Left renal cortex interstitium (tissue), 4 donors: ENCODE data around the gene GGA1. TPM values are rescaled to one million over a fixed set of nuclear protein-coding genes. Genes with fewer than 3 reads are reported as not detected.

Experiments used
- DNase-seq, 4 donors: peaks; one replicate each; pipeline ENCODE4 v3.0.0-alpha.2; 2013; ENCODE audit warnings: low read depth in 4 of 4, low spot score in 2 of 4, missing footprints in 1 of 4
- polyA plus RNA-seq, 4 donors: library from polyadenylated mRNA; unstranded; fragments of 120-200 nt; gene quantifications; one replicate each; pipeline ENCODE4 v1.2.1, GENCODE V29; 2013; ENCODE audit not compliant: insufficient read length in 4 of 4

The GGA1 gene
- polyA plus RNA-seq, 4 donors: 38.4 to 79.0 (median 61.9) TPM

DNA sequence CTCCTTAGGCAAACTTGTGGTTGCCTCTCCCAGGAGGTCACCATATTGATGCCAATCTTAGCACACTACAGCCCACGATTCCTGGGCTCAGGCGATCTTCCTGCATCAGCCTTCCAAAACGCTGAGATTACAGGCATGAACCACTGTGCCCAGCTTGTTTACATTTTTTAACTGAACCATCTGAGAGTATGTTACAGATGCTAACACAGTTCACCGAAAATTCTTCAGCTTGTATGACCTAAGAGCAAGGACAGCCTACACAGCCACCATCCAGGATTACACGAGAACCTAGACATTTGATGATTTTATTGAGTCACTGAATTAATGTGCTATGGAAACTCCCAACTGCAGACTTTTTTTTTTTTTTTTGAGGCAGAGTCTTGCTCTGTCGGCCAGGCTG is 61.0 kb downstream of the GGA1 start:
- DNase-seq: no peak

DNA sequence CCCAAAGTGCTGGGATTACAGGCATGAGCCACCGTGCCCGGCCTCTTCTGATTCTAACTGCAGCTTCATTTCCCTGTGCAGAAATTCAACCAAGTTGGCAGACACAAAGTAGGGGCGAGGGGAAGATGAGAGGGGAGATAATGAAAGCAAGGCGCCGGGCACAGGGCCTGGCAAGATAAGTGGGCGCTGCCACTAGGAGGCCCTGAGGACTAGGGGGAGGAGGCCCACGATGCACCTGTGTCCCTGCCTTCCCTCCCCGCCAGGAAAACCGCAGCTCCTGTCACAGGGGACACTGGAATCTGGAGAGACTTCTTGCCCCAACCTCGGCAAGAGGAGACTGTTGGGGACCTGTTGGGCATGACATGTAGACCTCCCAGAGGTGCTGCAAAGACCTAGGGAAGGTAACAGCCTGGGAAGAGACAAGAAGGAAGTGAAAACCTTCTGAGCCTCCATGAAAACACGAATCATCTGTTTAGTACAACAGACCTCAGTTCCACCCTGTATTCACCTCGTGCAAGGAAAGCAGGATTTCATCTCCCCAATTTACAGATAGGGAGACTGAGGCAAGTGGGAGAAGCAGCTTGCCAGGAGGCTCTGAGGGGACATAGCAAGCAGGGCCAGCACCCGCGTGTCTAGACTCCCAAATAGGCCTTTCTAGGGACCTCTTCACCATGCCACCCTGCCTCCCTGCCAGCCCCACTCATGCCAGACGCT is 63.7 kb downstream of the GGA1 start:
- DNase-seq: no peak

DNA sequence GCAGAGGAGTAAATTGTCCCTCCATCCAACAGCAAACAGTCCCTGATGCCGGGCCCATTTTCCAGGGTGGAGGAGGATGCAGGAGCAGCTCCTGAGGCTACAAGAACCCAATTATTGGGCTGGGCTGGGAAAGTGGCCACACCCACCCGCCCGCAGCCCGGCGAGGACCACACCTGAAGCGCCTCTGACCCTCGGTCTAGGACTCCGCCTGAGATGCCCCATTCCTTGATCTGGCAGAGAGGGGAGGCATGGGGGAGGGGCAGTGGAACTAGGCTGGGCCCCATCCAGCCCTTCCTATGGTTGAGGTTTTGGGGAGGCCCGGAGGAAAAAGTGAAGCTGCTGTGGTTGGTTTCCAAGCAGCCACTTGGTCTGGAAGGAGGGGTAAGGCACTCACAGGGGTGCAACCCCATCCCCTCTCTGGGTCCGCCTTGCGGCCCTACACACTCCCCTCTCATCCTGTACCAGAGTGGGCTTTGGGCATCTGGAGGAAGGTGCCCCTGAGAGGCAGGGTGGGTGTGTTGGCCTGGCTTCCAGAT is 64.4 kb downstream of the GGA1 start:
- no peak for DNase-seq

DNA sequence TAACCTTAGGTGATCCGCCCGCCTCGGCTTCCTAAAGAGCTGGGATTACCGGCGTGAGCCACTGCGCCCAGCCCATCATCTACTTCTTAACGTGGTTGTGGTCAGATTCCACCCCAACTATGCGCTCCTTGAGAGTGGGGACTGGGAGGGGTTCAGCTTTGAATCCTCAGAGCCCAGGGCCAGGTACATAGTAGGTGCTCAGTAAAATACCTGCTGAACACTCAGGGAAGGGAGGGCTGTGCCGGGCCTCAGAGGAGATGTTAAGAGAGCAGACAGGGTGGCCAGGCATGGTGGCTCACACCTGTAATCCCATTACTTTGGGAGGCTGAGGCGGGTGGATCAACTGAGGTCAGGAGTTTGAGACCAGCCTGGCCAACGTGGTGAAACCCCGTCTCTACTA is 65.6 kb downstream of the GGA1 start:
- no peak for DNase-seq

DNA sequence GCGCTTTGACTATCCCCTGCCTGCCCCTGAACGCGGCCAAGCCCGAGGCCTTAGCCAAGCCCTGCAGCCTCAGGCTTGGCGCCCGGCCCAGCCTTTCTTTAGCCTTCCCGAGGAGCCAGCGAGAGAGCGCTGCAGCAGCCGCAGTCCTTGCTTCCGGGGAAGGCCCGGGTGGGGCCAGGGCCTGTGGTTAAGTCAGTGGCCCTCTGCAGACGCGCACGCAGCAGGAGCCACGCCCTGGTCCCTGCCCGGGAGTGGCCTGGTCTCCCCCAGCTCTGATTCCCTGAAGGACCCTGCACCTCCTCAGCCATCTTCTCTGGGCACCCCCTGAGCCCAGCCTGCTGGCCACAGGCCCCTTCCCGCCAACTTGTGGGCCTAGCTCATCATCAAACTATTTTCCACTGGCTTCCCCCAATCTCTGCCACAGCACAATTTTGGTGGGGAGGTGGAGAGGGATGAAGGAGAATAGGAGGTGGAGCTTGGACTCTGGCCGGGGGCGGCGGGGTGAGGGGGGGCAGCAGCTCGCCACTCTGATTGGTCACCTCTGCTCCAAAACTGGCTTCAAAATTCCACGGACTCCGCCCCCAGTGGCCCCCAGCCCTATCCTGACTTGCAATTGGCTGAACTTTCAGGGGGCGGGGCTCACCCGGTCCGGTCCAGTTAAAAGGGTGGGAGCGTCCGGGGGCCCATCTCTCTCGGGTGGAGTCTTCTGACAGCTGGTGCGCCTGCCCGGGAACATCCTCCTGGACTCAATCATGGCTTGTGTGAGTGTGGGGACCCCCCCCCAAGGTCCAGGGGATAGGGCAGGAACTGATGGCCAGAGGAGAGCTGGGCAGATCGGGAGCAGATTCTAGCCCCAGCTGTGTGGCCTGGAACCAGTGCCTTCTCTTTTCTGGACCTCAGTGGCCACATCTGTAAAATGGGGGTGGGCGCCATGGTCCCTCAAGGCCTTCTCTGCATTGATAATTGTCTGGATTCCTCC is 66.6 kb downstream of the GGA1 start, which contains the start of gene LGALS1:
LGALS1 (plus strand) TSS at position 686 of the 979 bp plus-strand sequence; CDS start at position 753, 67 bp downstream.
- DNase-seq: peak in 2 of 4 donors; percentile 78 to 80

DNA sequence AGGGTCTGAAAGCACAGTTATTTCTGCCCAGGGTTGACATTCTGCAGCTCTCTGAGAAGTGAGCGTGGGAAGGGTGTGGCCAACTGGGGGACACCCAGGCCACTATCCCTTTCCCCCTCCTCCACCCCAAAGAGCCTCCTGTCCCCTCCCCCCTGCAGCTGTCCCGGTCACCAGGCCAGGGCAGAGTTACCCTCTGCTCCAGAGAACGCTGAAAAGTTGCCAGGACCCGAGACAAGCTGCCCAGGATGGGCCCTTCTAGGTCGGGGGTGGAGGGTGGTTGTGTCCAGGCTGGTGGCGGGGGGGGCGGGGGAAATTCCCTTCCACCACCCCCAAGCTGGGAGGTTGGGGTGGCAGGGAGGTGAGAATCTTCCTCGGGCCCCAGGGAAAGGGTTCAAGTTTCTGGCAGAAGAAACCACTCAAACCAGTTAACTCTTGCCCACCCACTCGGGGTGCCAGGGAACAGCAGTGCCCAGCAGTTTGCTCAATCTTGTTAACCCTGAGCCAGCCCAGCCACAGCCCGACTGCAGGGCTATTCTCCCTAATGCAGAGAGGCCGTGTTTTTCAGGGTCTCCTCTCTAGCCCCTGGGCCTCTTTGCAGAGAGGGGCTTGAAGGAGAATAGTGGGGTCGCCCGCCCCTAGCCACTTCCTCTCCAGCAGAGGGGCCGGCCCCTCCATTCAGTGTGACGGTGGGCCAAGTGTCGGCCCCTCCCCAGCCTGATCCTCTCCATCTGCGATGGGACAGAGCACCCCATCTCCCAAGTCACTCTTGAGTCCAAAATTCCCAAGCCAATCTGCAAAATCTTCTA is 67.5 kb downstream of the GGA1 start:
- DNase-seq: no peak

DNA sequence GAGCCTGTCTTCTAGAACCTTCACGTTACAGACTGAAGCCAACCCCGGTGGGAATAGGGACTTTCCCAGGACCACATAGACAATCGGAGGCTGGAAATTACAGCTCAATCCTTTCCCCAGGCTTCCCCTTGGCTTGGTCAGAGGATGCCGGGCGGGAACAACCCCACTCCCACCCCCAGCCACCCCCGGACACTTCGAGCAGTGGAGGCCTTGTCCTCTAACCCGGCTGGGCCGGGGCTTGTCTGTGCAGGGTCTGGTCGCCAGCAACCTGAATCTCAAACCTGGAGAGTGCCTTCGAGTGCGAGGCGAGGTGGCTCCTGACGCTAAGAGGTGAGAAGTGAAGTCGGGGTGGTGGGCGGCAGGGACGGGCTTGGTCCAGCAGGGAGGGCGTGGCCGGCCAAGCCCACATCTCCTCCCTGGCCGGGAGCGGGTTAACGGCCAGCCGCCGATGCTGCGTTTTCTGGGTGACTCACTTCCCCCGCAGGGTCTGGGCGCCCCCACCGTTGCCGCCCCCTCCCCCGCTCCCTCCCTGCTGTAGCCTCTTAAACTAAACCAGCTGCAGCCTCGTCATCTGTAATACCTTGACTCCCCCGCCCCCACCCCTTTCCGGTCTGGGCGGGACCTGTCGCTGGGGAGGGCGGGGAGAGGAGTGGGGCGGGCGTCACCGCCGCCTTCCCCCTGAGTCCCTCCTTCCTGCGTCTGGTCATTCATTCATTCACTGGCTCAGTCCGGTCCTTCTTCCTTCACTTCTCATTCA is 68.3 kb downstream of the GGA1 start:
- peak in 1 of 4 donors; percentile 72 for DNase-seq

DNA sequence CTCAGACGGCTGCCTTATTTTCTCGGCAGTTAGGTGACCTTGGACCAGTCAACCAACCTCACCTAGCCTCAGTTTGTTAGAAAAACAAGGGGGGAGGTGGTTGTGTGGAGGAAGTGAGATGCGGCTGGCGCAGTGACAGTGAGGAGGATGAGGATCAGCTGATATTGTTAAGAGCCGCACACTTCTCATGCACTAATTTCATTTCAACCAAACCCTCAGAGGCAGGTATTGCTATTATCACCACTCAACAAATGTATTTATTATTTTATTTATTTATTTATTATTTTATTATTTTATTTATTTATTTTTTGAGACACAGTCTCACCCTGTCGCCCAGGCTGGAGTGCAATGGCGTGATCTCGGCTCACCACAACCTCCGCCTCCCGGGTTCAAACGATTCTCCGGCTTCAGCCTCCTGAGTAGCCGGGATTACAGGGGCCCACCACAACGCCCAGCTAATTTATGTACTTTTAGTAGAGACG is 68.9 kb downstream of the GGA1 start:
- no peak for DNase-seq

DNA sequence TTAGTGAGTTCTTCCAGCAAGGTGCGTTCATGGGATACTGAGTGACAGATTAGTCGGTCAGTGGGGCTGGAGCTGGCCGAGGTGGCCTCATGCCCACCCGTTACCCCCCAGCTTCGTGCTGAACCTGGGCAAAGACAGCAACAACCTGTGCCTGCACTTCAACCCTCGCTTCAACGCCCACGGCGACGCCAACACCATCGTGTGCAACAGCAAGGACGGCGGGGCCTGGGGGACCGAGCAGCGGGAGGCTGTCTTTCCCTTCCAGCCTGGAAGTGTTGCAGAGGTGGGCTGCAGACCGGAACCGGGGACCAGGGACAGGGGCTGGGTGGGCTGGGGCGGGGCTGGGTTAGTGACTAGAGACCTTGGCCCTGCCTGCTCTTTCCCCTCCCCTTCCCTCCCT is 69.7 kb downstream of the GGA1 start:
- no peak for DNase-seq

DNA sequence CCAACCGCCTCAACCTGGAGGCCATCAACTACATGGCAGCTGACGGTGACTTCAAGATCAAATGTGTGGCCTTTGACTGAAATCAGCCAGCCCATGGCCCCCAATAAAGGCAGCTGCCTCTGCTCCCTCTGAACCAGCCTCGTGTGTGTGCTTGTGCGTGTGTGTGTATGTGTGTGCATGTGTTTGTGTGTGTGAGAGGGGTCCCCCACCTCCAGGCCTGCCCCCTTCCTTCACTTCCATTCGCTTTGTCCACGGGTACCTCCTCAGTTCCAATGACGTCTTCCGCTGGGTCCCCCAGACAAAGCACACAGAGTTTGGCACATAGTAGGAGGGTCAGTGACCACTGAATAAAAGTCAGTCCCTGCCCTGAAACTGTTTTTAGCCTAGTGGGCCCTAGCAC is 71.0 kb downstream of the GGA1 start:
- DNase-seq: no peak

DNA sequence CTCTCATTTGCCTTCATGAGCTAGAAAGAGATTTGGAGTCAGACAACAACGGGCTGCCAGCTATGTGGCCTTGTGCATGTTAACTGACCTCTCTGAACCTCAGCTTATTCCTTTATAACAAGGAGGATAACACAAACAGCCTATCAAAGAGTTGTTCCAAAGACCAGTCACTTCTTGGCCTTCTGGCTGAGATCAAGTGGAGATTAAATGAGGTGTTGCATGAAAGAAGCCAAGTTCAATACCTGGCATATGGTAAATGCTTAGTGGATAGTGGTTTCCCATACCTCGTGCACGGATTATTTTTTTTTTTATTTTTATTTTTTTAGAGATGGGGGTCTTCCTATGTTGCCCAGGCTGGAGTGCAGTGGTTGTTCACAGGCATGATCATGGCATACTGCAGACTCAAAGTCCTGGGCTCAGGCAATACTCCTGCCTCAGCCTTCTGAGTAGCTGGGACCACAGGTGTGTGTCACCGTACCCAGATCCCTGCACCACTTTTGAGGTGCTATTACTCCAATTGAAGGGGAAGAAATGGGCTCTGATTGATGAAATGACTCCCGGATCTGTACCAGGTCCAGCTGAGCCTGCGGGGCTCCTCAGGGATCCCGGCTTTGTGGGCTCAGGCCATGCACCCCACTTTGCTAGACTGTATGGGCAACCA is 71.7 kb downstream of the GGA1 start:
- DNase-seq: no peak

DNA sequence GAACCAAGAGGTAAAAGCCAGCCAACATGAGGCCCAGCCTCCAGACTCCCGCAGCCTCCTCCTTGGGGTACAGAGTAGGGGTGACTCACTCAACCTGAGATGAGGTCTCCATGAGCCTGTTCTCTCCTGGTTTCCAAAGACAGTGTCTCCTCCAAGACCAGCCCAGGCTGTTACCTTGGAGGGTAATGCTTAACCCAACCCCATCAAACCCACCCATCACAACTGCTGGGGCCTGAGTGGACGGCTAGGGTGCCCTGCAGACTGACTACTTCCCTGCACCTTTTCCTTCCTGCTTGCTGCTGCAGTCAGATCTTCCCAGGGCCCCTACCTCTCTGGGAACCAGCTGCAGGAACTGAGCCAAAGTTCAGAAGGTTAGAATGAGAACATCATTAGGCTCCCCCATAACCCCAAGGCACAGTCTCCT is 72.4 kb downstream of the GGA1 start:
- no peak for DNase-seq

DNA sequence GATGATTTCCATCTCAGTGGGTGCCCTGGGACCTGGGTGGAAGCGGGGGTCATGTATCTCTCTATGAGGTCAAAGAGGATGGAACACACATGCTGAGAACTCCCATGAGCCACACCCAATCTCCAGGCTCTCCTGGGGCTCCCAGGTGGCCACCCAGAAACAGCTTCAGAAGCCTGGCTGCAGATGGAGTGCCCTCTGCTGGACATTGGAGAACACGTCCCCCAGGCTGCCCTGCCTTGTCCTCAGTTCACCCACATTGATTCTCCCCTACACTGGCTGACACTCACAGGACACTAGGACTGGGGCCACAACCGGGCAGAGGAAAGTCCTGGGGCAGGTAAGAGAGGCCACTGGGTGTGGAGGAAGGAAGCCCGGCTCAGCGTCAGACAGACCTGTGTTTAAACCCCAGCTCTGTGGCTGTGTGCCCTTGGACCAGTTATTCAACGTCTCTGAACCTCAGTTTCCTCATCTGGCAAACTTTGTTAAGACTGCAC is 73.0 kb downstream of the GGA1 start:
- DNase-seq: no peak

Other genes starting within 250 kb of the GGA1 start
- gene ELFN2, start 181.4 kb upstream of the GGA1 start, polyA plus RNA-seq: 1 to 10 TPM in 3 of 4 donors, under 1 TPM in 1; 0.92 to 1.9 (median 1.7) TPM
- gene MFNG, start 122.5 kb upstream of the GGA1 start, polyA plus RNA-seq: 10 to 100 TPM in 2 of 4 donors, 1 to 10 TPM in 2; 6.6 to 10.7 (median 9.1) TPM
- gene CARD10, start 89.4 kb upstream of the GGA1 start, polyA plus RNA-seq: 10 to 100 TPM; 15.8 to 27.6 (median 24.9) TPM
- 10 to 100 TPM; 35.5 to 81.5 (median 52.2) TPM for gene CDC42EP1, start 48.4 kb upstream of the GGA1 start, polyA plus RNA-seq
- 10 to 100 TPM; 28.3 to 39.0 (median 32.8) TPM for gene LGALS2, start 28.7 kb upstream of the GGA1 start, polyA plus RNA-seq
- gene SH3BP1, start 30.8 kb downstream of the GGA1 start, polyA plus RNA-seq: 10 to 100 TPM; 19.8 to 24.8 (median 22.3) TPM
- 10 to 100 TPM; 16.7 to 22.7 (median 18.4) TPM for gene PDXP, start 49.9 kb downstream of the GGA1 start, polyA plus RNA-seq
- 100 to 1,000 TPM; 370 to 614 (median 396) TPM for gene LGALS1, start 66.8 kb downstream of the GGA1 start, polyA plus RNA-seq
- 10 to 100 TPM; 17.2 to 27.0 (median 23.9) TPM for gene NOL12, start 77.5 kb downstream of the GGA1 start, polyA plus RNA-seq
- gene TRIOBP, start 88.2 kb downstream of the GGA1 start, polyA plus RNA-seq: 10 to 100 TPM; 63.9 to 92.2 (median 79.9) TPM
- gene GCAT, start 199.1 kb downstream of the GGA1 start, polyA plus RNA-seq: 10 to 100 TPM; 11.5 to 18.1 (median 15.5) TPM
- under 1 TPM in 1 of 4 donors, not detected in 3; 0.14 TPM for gene GALR3, start 214.5 kb downstream of the GGA1 start, polyA plus RNA-seq
- gene ANKRD54, start 235.5 kb downstream of the GGA1 start, polyA plus RNA-seq: 10 to 100 TPM; 21.4 to 33.0 (median 29.8) TPM
- gene EIF3L, start 240.6 kb downstream of the GGA1 start, polyA plus RNA-seq: 1,000 to 10,000 TPM in 2 of 4 donors, 100 to 1,000 TPM in 2; 872 to 1,137 (median 1,004) TPM